IMR-90 (cell line): ENCODE measurements around the gene COL23A1. TPM values are rescaled to one million over a fixed set of nuclear protein-coding genes. Genes with fewer than 3 reads are reported as not detected.

Experiments used
- ATAC-seq: fragments of 200-7000 bp; cut with Tn5 transposase; 2 replicates; pipeline ENCODE4 v1.9.1; 2020; ENCODE audit warnings: low read depth, mild to moderate bottlenecking, moderate library complexity
- BruUV-seq: library from RNA; stranded (reverse); fragments of 400-500 nt; replicated peaks from 2 replicates; lab custom pipeline; 2021; lab: Mats Ljungman, UMichigan
- CTCF ChIA-PET: fragments of 300-600 bp; formaldehyde crosslinking; extraction: SDS; loops from one replicate; lab custom pipeline; 2021; ENCODE audit warnings: antibody characterized with exemption; lab: Yijun Ruan, JAX
- POLR2A ChIA-PET: fragments of 300-600 bp; sonication (Branson Sonifier 250); formaldehyde crosslinking; loops from one replicate; lab custom pipeline; 2022; ENCODE audit warnings: antibody characterized with exemption; ENCODE audit not compliant: unreplicated experiment; lab: Charles Lee
- DNase-seq: peaks from one replicate; pipeline ENCODE4 v3.0.0; 2013
- H2AFZ ChIP-seq: replicated peaks from 2 replicates; pipeline ENCODE3; 2013; ENCODE audit warnings: low read length, mild to moderate bottlenecking; ENCODE audit not compliant: poor library complexity
- H2AK5ac ChIP-seq: 2 replicates; pipeline ENCODE4 v1.6.1; 2013; ENCODE audit warnings: low read depth, low read length, inconsistent platforms
- H2AK9ac ChIP-seq: replicated peaks from 2 replicates; pipeline ENCODE3; 2013; ENCODE audit warnings: mild to moderate bottlenecking, low read depth, low read length, moderate library complexity; ENCODE audit not compliant: poor library complexity
- H2BK120ac ChIP-seq: 2 replicates; pipeline ENCODE4 v1.6.1; 2013; ENCODE audit warnings: low read depth, low read length, inconsistent platforms
- H2BK15ac ChIP-seq: 3 replicates; pipeline ENCODE4 v1.6.1; 2013; ENCODE audit warnings: low read depth, low read length, inconsistent platforms
- H2BK20ac ChIP-seq: 2 replicates; pipeline ENCODE4 v1.6.1; 2013; ENCODE audit warnings: low read depth, mild to moderate bottlenecking, inconsistent platforms, low read length, moderate library complexity
- H2BK5ac ChIP-seq: 2 replicates; pipeline ENCODE4 v1.6.1; 2013; ENCODE audit warnings: mild to moderate bottlenecking, low read depth, low read length, inconsistent platforms; ENCODE audit not compliant: poor library complexity, severe bottlenecking
- H3K14ac ChIP-seq: replicated peaks from 2 replicates; pipeline ENCODE4 v1.6.1; 2013; ENCODE audit warnings: low read depth, low read length, inconsistent platforms
- H3K18ac ChIP-seq: 2 replicates; pipeline ENCODE4 v1.6.1; 2013; ENCODE audit warnings: low read depth, low read length, control low read depth
- H3K23ac ChIP-seq: 2 replicates; pipeline ENCODE4 v1.6.1; 2013; ENCODE audit warnings: low read depth, low read length, inconsistent platforms
- H3K27ac ChIP-seq: 2 replicates; pipeline ENCODE4 v1.5.1; 2013; ENCODE audit warnings: mild to moderate bottlenecking, control low read depth, low read length; ENCODE audit not compliant: insufficient read depth
- H3K27me3 ChIP-seq: 2 replicates; pipeline ENCODE4 v1.6.1; 2013; ENCODE audit warnings: low read length; ENCODE audit not compliant: control insufficient read depth, insufficient read depth
- H3K36me3 ChIP-seq: 2 replicates; pipeline ENCODE4 v1.6.1; 2013; ENCODE audit warnings: low read length, mixed read lengths; ENCODE audit not compliant: control insufficient read depth, insufficient read depth
- H3K4ac ChIP-seq: 2 replicates; pipeline ENCODE4 v1.6.1; 2013; ENCODE audit warnings: low read depth, low read length, inconsistent platforms
- H3K4me1 ChIP-seq: 2 replicates; pipeline ENCODE4 v1.6.1; 2013; ENCODE audit warnings: low read length, mixed read lengths; ENCODE audit not compliant: control insufficient read depth, insufficient read depth
- H3K4me2 ChIP-seq: 2 replicates; pipeline ENCODE4 v1.6.1; 2013; ENCODE audit warnings: low read depth, mild to moderate bottlenecking, control low read depth, low read length, moderate library complexity
- H3K4me3 ChIP-seq: 2 replicates; pipeline ENCODE4 v1.5.1; 2013; ENCODE audit warnings: low read depth, mild to moderate bottlenecking, control low read depth, low read length, moderate library complexity; ENCODE audit not compliant: insufficient read depth
- H3K56ac ChIP-seq: 2 replicates; pipeline ENCODE4 v1.6.1; 2013; ENCODE audit warnings: low read length, inconsistent platforms; ENCODE audit not compliant: insufficient read depth; ENCODE audit errors: extremely low read depth
- H3K79me1 ChIP-seq, 2 experiments: 2 replicates each; pipeline ENCODE4 v1.6.1; 2013; ENCODE audit warnings: low read length in 2 of 2, inconsistent platforms in 1 of 2, low read depth in 1 of 2
- H3K9ac ChIP-seq: 2 replicates; pipeline ENCODE4 v1.6.1; 2013; ENCODE audit warnings: low read depth, low read length, control low read depth
- H3K9me1 ChIP-seq: 2 replicates; pipeline ENCODE4 v1.6.1; 2013; ENCODE audit warnings: low read length, inconsistent platforms; ENCODE audit not compliant: insufficient read depth
- H3K9me3 ChIP-seq: 2 replicates; pipeline ENCODE4 v1.6.1; 2013; ENCODE audit warnings: low read length; ENCODE audit not compliant: control insufficient read depth, insufficient read depth
- H4K20me1 ChIP-seq: 2 replicates; pipeline ENCODE4 v1.6.1; 2013; ENCODE audit warnings: low read length, inconsistent platforms; ENCODE audit not compliant: insufficient read depth
- H4K5ac ChIP-seq: 2 replicates; pipeline ENCODE4 v1.6.1; 2013; ENCODE audit warnings: mild to moderate bottlenecking, low read depth, low read length, control low read depth
- H4K8ac ChIP-seq, 2 experiments: 2 replicates each; pipeline ENCODE4 v1.6.1; 2013; ENCODE audit warnings: low read depth in 2 of 2, low read length in 2 of 2, control low read depth in 1 of 2, inconsistent platforms in 1 of 2
- H4K91ac ChIP-seq: 2 replicates; pipeline ENCODE4 v1.6.1; 2013; ENCODE audit warnings: low read depth, low read length, inconsistent platforms; ENCODE audit not compliant: insufficient read depth
- BHLHE40 ChIP-seq: fragments of 150-350 bp; IDR thresholded peaks from 2 replicates; pipeline ENCODE4 v1.6.1; 2016; ENCODE audit warnings: mild to moderate bottlenecking, low read depth, low read length
- CEBPB ChIP-seq: IDR thresholded peaks from 2 replicates; pipeline ENCODE4 v1.6.1; 2012; ENCODE audit warnings: low read depth, low read length, improper control_type of control experiment
- CHD1 ChIP-seq: IDR thresholded peaks from 2 replicates; pipeline ENCODE4 v1.6.1; 2012; ENCODE audit warnings: low read depth, low read length, improper control_type of control experiment
- CTCF ChIP-seq: conservative IDR thresholded peaks from 2 replicates; pipeline ENCODE4 v1.5.1; 2012; ENCODE audit warnings: mild to moderate bottlenecking, low read depth, low read length, improper control_type of control experiment
- ELK1 ChIP-seq: fragments of 150-350 bp; IDR thresholded peaks from 2 replicates; pipeline ENCODE4 v1.6.1; 2016; ENCODE audit warnings: low read depth, mild to moderate bottlenecking, low read length, moderate library complexity, borderline replicate concordance
- FOS ChIP-seq: fragments of 150-350 bp; IDR thresholded peaks from 2 replicates; pipeline ENCODE4 v1.6.1; 2016; ENCODE audit warnings: low read depth, low read length
- MAFK ChIP-seq: IDR thresholded peaks from 2 replicates; pipeline ENCODE4 v1.6.1; 2012; ENCODE audit warnings: low read depth, low read length, improper control_type of control experiment
- MAZ ChIP-seq: IDR thresholded peaks from 2 replicates; pipeline ENCODE4 v1.6.1; 2012; ENCODE audit warnings: low read depth, mild to moderate bottlenecking, low read length, improper control_type of control experiment, moderate library complexity, borderline replicate concordance
- MXI1 ChIP-seq: IDR thresholded peaks from 2 replicates; pipeline ENCODE4 v1.6.1; 2012; ENCODE audit warnings: low read depth, mild to moderate bottlenecking, low read length, moderate library complexity, borderline replicate concordance
- NFE2L2 ChIP-seq: fragments of 150-350 bp; IDR thresholded peaks from 2 replicates; pipeline ENCODE4 v1.6.1; 2016; ENCODE audit warnings: low read depth, mild to moderate bottlenecking, low read length
- POLR2A ChIP-seq: IDR thresholded peaks from 2 replicates; pipeline ENCODE4 v1.6.1; 2012; ENCODE audit warnings: mild to moderate bottlenecking, low read depth, low read length
- RAD21 ChIP-seq: IDR thresholded peaks from 2 replicates; pipeline ENCODE4 v1.6.1; 2012; ENCODE audit warnings: low read length, improper control_type of control experiment
- RCOR1 ChIP-seq: IDR thresholded peaks from 2 replicates; pipeline ENCODE4 v1.6.1; 2012; ENCODE audit warnings: mild to moderate bottlenecking, low read length, improper control_type of control experiment; ENCODE audit not compliant: insufficient replicate concordance
- RFX5 ChIP-seq: IDR thresholded peaks from 2 replicates; pipeline ENCODE4 v1.8.0; 2012; ENCODE audit warnings: low read depth, mild to moderate bottlenecking, low read length, moderate library complexity
- SMC3 ChIP-seq: fragments of 150-350 bp; IDR thresholded peaks from 2 replicates; pipeline ENCODE4 v1.6.1; 2016; ENCODE audit warnings: low read depth, mild to moderate bottlenecking, antibody characterized with exemption, low read length, moderate library complexity
- USF2 ChIP-seq: fragments of 150-350 bp; IDR thresholded peaks from 2 replicates; pipeline ENCODE4 v1.6.1; 2017; ENCODE audit warnings: mild to moderate bottlenecking, antibody characterized with exemption, low read length, low read depth
- WGBS, 2 experiments: methylation state at CpG; one replicate each; pipeline versions ENCODE4 v1.1.5 to v1.1.7; 2013; ENCODE audit warnings: missing lambda C conversion rate in 2 of 2; ENCODE audit not compliant: insufficient read length in 1 of 2; ENCODE audit errors: extremely low coverage in 2 of 2; 5-methylcytosine and 5-hydroxymethylcytosine counted together
- dilution Hi-C: fragments of 300-500 bp; cut with HindIII; formaldehyde crosslinking; loops from one replicate; pipeline ENCODE4 v1.14.3; 2018; ENCODE audit warnings: low sequenced_read_pairs; ENCODE audit not compliant: unreplicated experiment
- in situ Hi-C: fragments of 300-500 bp; cut with MboI; formaldehyde crosslinking; loops from 3 replicates; pipeline ENCODE4 v1.14.3; 2019; ENCODE audit warnings: low sequenced_read_pairs, inconsistent platforms, mixed read lengths
- intact Hi-C: fragments of 100-400 bp; cut with micrococcal nuclease; formaldehyde crosslinking; loops from 2 replicates; pipeline ENCODE4 v1.10.0; 2022
- polyA plus RNA-seq, 3 experiments: library from polyadenylated mRNA; depleted of rRNA; stranded (reverse); fragments of >200 nt; gene quantifications; 2 replicates each; pipeline ENCODE4 v1.2.3, GENCODE V29; 2012; ENCODE audit warnings: low replicate concordance in 1 of 3
- total RNA-seq: library from RNA; depleted of rRNA; stranded (reverse); fragments of >200 nt; gene quantifications from 2 replicates; pipeline ENCODE4 v1.2.3, GENCODE V29; 2012

Gene COL23A1
- total and polyA plus RNA-seq, 2 of the 4 experiments (the other 2 are of a cell fraction) = not detected

GRCh38 chr5:178353461-178353860 lies 236.7 kb downstream of the COL23A1 start:
- in situ Hi-C loops (no loop called here), intact Hi-C loops (no loop called here), dilution Hi-C loops (no loop called here)
- H3K4ac ChIP-seq = no peak overlapping the region
- no peaks in the 10 kb centered on the region for H3K36me3 ChIP-seq
- no peak overlapping the region for H2AK9ac ChIP-seq
- ATAC-seq (no peak), DNase-seq (no peak)
- POLR2A ChIA-PET = no interaction called here
- no peak overlapping the region for H4K8ac ChIP-seq
- no peaks in the 10 kb centered on the region for H3K9me1 ChIP-seq
- no peak overlapping the region for H3K23ac ChIP-seq
- no peak overlapping the region for H3K9ac ChIP-seq
- no peak overlapping the region for H4K5ac ChIP-seq
- no peak overlapping the region for H3K56ac ChIP-seq
- CTCF ChIA-PET = no interaction called here
- H2BK20ac ChIP-seq = no peak overlapping the region
- peaks cover 15% of the 10 kb centered on the region for H3K9me3 ChIP-seq
- H3K79me1 ChIP-seq = no peaks in the 10 kb centered on the region
- H4K91ac ChIP-seq = no peak overlapping the region
- H3K27me3 ChIP-seq = no peaks in the 10 kb centered on the region
- no peak overlapping the region for H3K14ac ChIP-seq
- WGBS, 2 experiments = no CpG with 5 or more reads among the region's 9 CpGs
- no peaks in the 10 kb centered on the region for H4K20me1 ChIP-seq
- no peak overlapping the region for H3K4me3 ChIP-seq
- H3K4me1 ChIP-seq = no peaks in the 10 kb centered on the region
- no peak overlapping the region for H3K4me2 ChIP-seq
- H3K18ac ChIP-seq = no peak overlapping the region
- no peak overlapping the region for H2AFZ ChIP-seq
- TF ChIP-seq NFE2L2 (no peak), CTCF (no peak), RFX5 (no peak), FOS (no peak), USF2 (no peak), BHLHE40 (no peak), ELK1 (no peak), CEBPB (no peak), MAZ (no peak), SMC3 (no peak), RCOR1 (no peak), MAFK (no peak), RAD21 (no peak), POLR2A (no peak), MXI1 (no peak), CHD1 (no peak)
- no peak overlapping the region for H2BK120ac ChIP-seq
- no peak overlapping the region for H2AK5ac ChIP-seq
- H2BK5ac ChIP-seq = no peak overlapping the region
- no peak overlapping the region for H2BK15ac ChIP-seq
- no peak overlapping the region for H3K27ac ChIP-seq
- no TSS peak for BruUV-seq
